ENCODE measurements around the gene RPL3.
A peak's percentile ranks its signal among the peaks of the same experiment; 100 is the strongest.

RPL3 gene

GRCh38 chr22:39317084-39317774 is 2.2 kb downstream of the RPL3 start:
- DNase-seq (ENCODE audit: low read depth, low spot score) = no peak

GRCh38 chr22:39316440-39317083 is 2.9 kb downstream of the RPL3 start:
- DNase-seq (ENCODE audit: low read depth, low spot score) = peak; percentile 62

- DNase-seq (ENCODE audit: low read depth, low spot score) = no peak
Observed at GRCh38 chr22:39315389-39315788, 4.0 kb downstream of the RPL3 start.

- DNase-seq (ENCODE audit: low read depth, low spot score) = no peak
Observed at GRCh38 chr22:39314251-39314971, 5.0 kb downstream of the RPL3 start.

GRCh38 chr22:39313258-39314001 is 6.0 kb downstream of the RPL3 start:
- no peak for DNase-seq (ENCODE audit: low read depth, low spot score)

GRCh38 chr22:39312410-39312809 is 7.0 kb downstream of the RPL3 start:
- no peak for DNase-seq (ENCODE audit: low read depth, low spot score)

- no peak for DNase-seq (ENCODE audit: low read depth, low spot score)
Observed at GRCh38 chr22:39311592-39312400, 7.6 kb downstream of the RPL3 start.

- no peak for DNase-seq (ENCODE audit: low read depth, low spot score)
Observed at GRCh38 chr22:39309881-39310714, 9.3 kb downstream of the RPL3 start.

GRCh38 chr22:39309364-39309861 is 10.0 kb downstream of the RPL3 start:
- no peak for DNase-seq (ENCODE audit: low read depth, low spot score)

- no peak for DNase-seq (ENCODE audit: low read depth, low spot score)
Observed at GRCh38 chr22:39308614-39309363, 10.6 kb downstream of the RPL3 start.

GRCh38 chr22:39306456-39307361 is 12.7 kb downstream of the RPL3 start:
- DNase-seq (ENCODE audit: low read depth, low spot score) = no peak

- no peak for DNase-seq (ENCODE audit: low read depth, low spot score)
Observed at GRCh38 chr22:39303892-39304671, 15.3 kb downstream of the RPL3 start.

GRCh38 chr22:39303358-39303757 is 16.1 kb downstream of the RPL3 start:
- no peak for DNase-seq (ENCODE audit: low read depth, low spot score)

GRCh38 chr22:39302431-39302960 is 16.9 kb downstream of the RPL3 start:
- no peak for DNase-seq (ENCODE audit: low read depth, low spot score)

GRCh38 chr22:39301926-39302325 is 17.5 kb downstream of the RPL3 start:
- no peak for DNase-seq (ENCODE audit: low read depth, low spot score)

GRCh38 chr22:39301108-39301507 is 18.3 kb downstream of the RPL3 start:
- no peak for DNase-seq (ENCODE audit: low read depth, low spot score)

GRCh38 chr22:39300186-39300830 is 19.1 kb downstream of the RPL3 start:
- no peak for DNase-seq (ENCODE audit: low read depth, low spot score)
